Measurements from ENCODE around the gene FGFBP3.

FGFBP3 gene

GRCh38 chr10:91875779-91876178 lies 33.5 kb downstream of the FGFBP3 start:
- Mint-ChIP-seq H3K9me3 (peaks cover 4% of the 10 kb centered on the region), H3K4me3 (no peak overlapping the region), H3K27ac (no peak overlapping the region), H3K27me3 (ENCODE audit: low read depth, poor library complexity) (no peaks in the 10 kb centered on the region), H3K36me3 (ENCODE audit: low read depth) (no peaks in the 10 kb centered on the region), H3K4me1 (peaks cover 26% of the 10 kb centered on the region)
- TF ChIP-seq CTCF (IDR thresholded peaks at IDR 0.05), result no peak
- no peak for DNase-seq

- no peak for TF ChIP-seq CTCF (IDR thresholded peaks at IDR 0.05)
- H3K27me3 Mint-ChIP-seq (ENCODE audit: low read depth, poor library complexity), result no peaks in the 10 kb centered on the region
- peak overlapping the region; percentile 97 for H3K27ac Mint-ChIP-seq
These were observed 34.1 kb downstream of the FGFBP3 start for GRCh38 chr10:91875156-91875555.

GRCh38 chr10:91865562-91866081 lies 43.7 kb downstream of the FGFBP3 start:
- Mint-ChIP-seq H3K36me3 (ENCODE audit: low read depth) (peaks cover 27% of the 10 kb centered on the region), H3K4me1 (peaks cover 5% of the 10 kb centered on the region), H3K27ac (peak overlapping the region; percentile 12), H3K4me3 (no peak overlapping the region), H3K27me3 (ENCODE audit: low read depth, poor library complexity) (no peaks in the 10 kb centered on the region), H3K9me3 (no peaks in the 10 kb centered on the region)
- no peak for DNase-seq
- no peak for TF ChIP-seq CTCF (IDR thresholded peaks at IDR 0.05)

More at GRCh38 chr10:91875156-91875555, 34.1 kb downstream of the FGFBP3 start:
- DNase-seq, result no peak
- no peaks in the 10 kb centered on the region for H3K36me3 Mint-ChIP-seq (ENCODE audit: low read depth)
- no peak overlapping the region for H3K4me3 Mint-ChIP-seq
- H3K9me3 Mint-ChIP-seq, result peaks cover 4% of the 10 kb centered on the region
- H3K4me1 Mint-ChIP-seq, result peaks cover 22% of the 10 kb centered on the region

GRCh38 chr10:91864744-91865143 lies 44.5 kb downstream of the FGFBP3 start:
- Mint-ChIP-seq H3K4me1 (peaks cover 5% of the 10 kb centered on the region), H3K36me3 (ENCODE audit: low read depth) (peaks cover 34% of the 10 kb centered on the region), H3K4me3 (no peak overlapping the region), H3K27me3 (ENCODE audit: low read depth, poor library complexity) (no peaks in the 10 kb centered on the region), H3K27ac (no peak overlapping the region), H3K9me3 (no peaks in the 10 kb centered on the region)
- no peak for DNase-seq
- no peak for TF ChIP-seq CTCF (IDR thresholded peaks at IDR 0.05)

GRCh38 chr10:91864099-91864498 lies 45.2 kb downstream of the FGFBP3 start:
- Mint-ChIP-seq H3K36me3 (ENCODE audit: low read depth) (peaks cover 35% of the 10 kb centered on the region), H3K4me1 (peaks cover 5% of the 10 kb centered on the region), H3K4me3 (no peak overlapping the region)

More at GRCh38 chr10:91864099-91864498, 45.2 kb downstream of the FGFBP3 start:
- Mint-ChIP-seq H3K27me3 (ENCODE audit: low read depth, poor library complexity) (no peaks in the 10 kb centered on the region), H3K9me3 (no peaks in the 10 kb centered on the region), H3K27ac (peak overlapping the region; percentile 21)
- DNase-seq, result no peak
- no peak for TF ChIP-seq CTCF (IDR thresholded peaks at IDR 0.05)

Data from nephron progenitor cell (in vitro differentiated cells).